UCSD-AML1 (cell line): Measurements from ENCODE around the gene SUMO4.

Experiments
- DNase-seq: peaks from one replicate; lab custom pipeline; 2025; ENCODE audit not compliant: unreplicated experiment; lab: John Stamatoyannopoulos, UW

Gene SUMO4

GRCh38 chr6:149389509-149390297 is 10.4 kb upstream of the SUMO4 start:
- DNase-seq = no peak

GRCh38 chr6:149392093-149392492 is 8.0 kb upstream of the SUMO4 start:
- DNase-seq = no peak

GRCh38 chr6:149392535-149392934 is 7.5 kb upstream of the SUMO4 start:
- DNase-seq = no peak

- no peak for DNase-seq
Observed at GRCh38 chr6:149393002-149393679, 6.9 kb upstream of the SUMO4 start.

- no peak for DNase-seq
Observed at GRCh38 chr6:149395185-149395584, 4.9 kb upstream of the SUMO4 start.

GRCh38 chr6:149397384-149397783 is 2.7 kb upstream of the SUMO4 start:
- DNase-seq = no peak

GRCh38 chr6:149403534-149403933 is 3.5 kb downstream of the SUMO4 start:
- DNase-seq = no peak

GRCh38 chr6:149405823-149406765 is 6.0 kb downstream of the SUMO4 start:
- DNase-seq = no peak

GRCh38 chr6:149409617-149410016 is 9.6 kb downstream of the SUMO4 start:
- no peak for DNase-seq

GRCh38 chr6:149410557-149410956 is 10.5 kb downstream of the SUMO4 start:
- no peak for DNase-seq

GRCh38 chr6:149414009-149414408 is 13.9 kb downstream of the SUMO4 start:
- no peak for DNase-seq

GRCh38 chr6:149414821-149415220 is 14.8 kb downstream of the SUMO4 start:
- no peak for DNase-seq

- DNase-seq = no peak
Observed at GRCh38 chr6:149419696-149420404, 19.8 kb downstream of the SUMO4 start.

GRCh38 chr6:149421132-149421531 is 21.1 kb downstream of the SUMO4 start:
- DNase-seq = no peak

- no peak for DNase-seq
Observed at GRCh38 chr6:149422581-149422980, 22.5 kb downstream of the SUMO4 start.

- DNase-seq = no peak
Observed at GRCh38 chr6:149423964-149424440, 23.9 kb downstream of the SUMO4 start.

- no peak for DNase-seq
Observed at GRCh38 chr6:149425224-149425623, 25.2 kb downstream of the SUMO4 start.

- no peak for DNase-seq
Observed at GRCh38 chr6:149425754-149426153, 25.7 kb downstream of the SUMO4 start.

GRCh38 chr6:149428606-149429005 is 28.5 kb downstream of the SUMO4 start:
- no peak for DNase-seq

- DNase-seq = no peak
Observed at GRCh38 chr6:149429427-149430360, 29.6 kb downstream of the SUMO4 start.
